ENCODE measurements around the gene TMEM218.

- TF ChIP-seq CTCF (conservative IDR thresholded peaks at IDR 0.05 in 1 of 2, IDR thresholded peaks at IDR 0.05 in 1 of 2; ENCODE audit: low read depth in 1 of 2, low read length in 2 of 2), result no peak
- TF ChIP-seq EZH2 (IDR thresholded peaks at IDR 0.05; ENCODE audit: low read length, missing control alignments), result no peak
Measured at GRCh38 chr11:125071846-125072217, 39.6 kb downstream of the TMEM218 start.
